Suprapubic skin (tissue), 4 donors: ENCODE measurements around the gene RBM47. TPM values are rescaled to one million over a fixed set of nuclear protein-coding genes. Genes with fewer than 3 reads are reported as not detected.

Experiments
- DNase-seq, 2 donors: peaks; one replicate each; pipeline ENCODE4 v3.0.0-alpha.2; 2019; ENCODE audit warnings: low spot score in 2 of 2
- H3K27ac ChIP-seq: fragments of 200-600 bp; sonication (generic); one replicate; pipeline ENCODE4 v1.5.1; 2019
- H3K27me3 ChIP-seq: fragments of 200-600 bp; sonication (generic); one replicate; pipeline ENCODE4 v1.5.1; 2019
- H3K36me3 ChIP-seq: fragments of 200-600 bp; sonication (generic); one replicate; pipeline ENCODE4 v1.5.1; 2019
- H3K4me1 ChIP-seq: fragments of 200-600 bp; sonication (generic); one replicate; pipeline ENCODE4 v1.5.1; 2019
- H3K4me3 ChIP-seq: fragments of 200-600 bp; sonication (generic); one replicate; pipeline ENCODE4 v1.5.1; 2019; ENCODE audit warnings: mild to moderate bottlenecking
- H3K9me3 ChIP-seq: fragments of 200-600 bp; sonication (generic); one replicate; pipeline ENCODE4 v1.5.1; 2019
- EP300 ChIP-seq: sonication (generic); formaldehyde crosslinking; IDR thresholded peaks from one replicate; pipeline ENCODE4 v1.6.1; 2017; ENCODE audit warnings: antibody characterized with exemption
- POLR2A ChIP-seq, 2 donors: fragments of 450-650 bp; IDR thresholded peaks; one replicate each; pipeline ENCODE4 v1.6.1; 2017; ENCODE audit warnings: antibody characterized with exemption in 2 of 2, mild to moderate bottlenecking in 2 of 2, moderate library complexity in 2 of 2
- POLR2AphosphoS5 ChIP-seq, 3 donors: sonication (generic); formaldehyde crosslinking; IDR thresholded peaks; one replicate each; pipeline ENCODE4 v1.6.1; 2017; ENCODE audit warnings: antibody characterized with exemption in 3 of 3
- WGBS: methylation state at CpG from one replicate; pipeline ENCODE4 v1.1.5; 2018; 5-methylcytosine and 5-hydroxymethylcytosine counted together
- total RNA-seq, 4 donors: library from RNA; depleted of rRNA; stranded (reverse); fragments of >200 nt; gene quantifications; one replicate each; pipeline ENCODE4 v1.1.0, GENCODE V29; 2016
- TF ChIP-seq, protein P1 (sequence below), 2 donors: fragments of 200-600 bp in 1 of 2; fragments of 450-650 bp in 1 of 2; sonication (generic) in 1 of 2; IDR thresholded peaks; one replicate each; pipeline ENCODE4 v1.5.1; 2016 to 2019; ENCODE audit warnings: antibody characterized with exemption in 2 of 2, mild to moderate bottlenecking in 1 of 2, moderate library complexity in 1 of 2

Gene RBM47
- total RNA-seq, 4 donors from 2014 or later = 40.2 to 286 (median 47.4) TPM

DNA sequence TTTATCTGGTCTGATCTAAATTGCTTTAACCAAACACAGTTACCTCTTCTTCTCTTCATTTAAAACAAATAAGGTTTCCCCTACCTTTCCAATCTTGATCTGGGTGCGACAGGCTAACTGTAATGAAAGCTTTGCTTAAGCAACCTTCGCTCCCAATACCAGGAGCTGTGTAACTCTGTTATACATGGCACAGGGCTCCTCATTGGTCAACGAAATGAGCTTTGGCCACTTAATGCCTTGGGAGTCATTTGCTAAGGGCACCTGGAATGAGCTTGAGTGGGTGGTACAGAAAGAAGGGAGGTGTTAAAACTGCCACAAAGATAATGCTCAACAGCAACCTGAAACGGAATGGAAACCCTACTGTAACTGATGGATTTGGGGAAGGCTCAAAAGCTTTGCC, 154.1 kb downstream of the RBM47 start:
- Histone ChIP-seq H3K4me1 (no peaks in the 10 kb centered on the region), H3K27me3 (no peaks in the 10 kb centered on the region), H3K36me3 (no peaks in the 10 kb centered on the region), H3K9me3 (no peaks in the 10 kb centered on the region), H3K4me3 (no peak overlapping the region), H3K27ac (no peak overlapping the region)
- whole genome bisulfite sequencing = 78% methylated on average over 4 of the region's 4 CpGs
- DNase-seq = no peak
- TF ChIP-seq POLR2AphosphoS5 (IDR thresholded peaks at IDR 0.05) (no peak), EP300 (no peak), POLR2A (IDR thresholded peaks at IDR 0.05) (no peak)
- TF ChIP-seq, protein P1, sequence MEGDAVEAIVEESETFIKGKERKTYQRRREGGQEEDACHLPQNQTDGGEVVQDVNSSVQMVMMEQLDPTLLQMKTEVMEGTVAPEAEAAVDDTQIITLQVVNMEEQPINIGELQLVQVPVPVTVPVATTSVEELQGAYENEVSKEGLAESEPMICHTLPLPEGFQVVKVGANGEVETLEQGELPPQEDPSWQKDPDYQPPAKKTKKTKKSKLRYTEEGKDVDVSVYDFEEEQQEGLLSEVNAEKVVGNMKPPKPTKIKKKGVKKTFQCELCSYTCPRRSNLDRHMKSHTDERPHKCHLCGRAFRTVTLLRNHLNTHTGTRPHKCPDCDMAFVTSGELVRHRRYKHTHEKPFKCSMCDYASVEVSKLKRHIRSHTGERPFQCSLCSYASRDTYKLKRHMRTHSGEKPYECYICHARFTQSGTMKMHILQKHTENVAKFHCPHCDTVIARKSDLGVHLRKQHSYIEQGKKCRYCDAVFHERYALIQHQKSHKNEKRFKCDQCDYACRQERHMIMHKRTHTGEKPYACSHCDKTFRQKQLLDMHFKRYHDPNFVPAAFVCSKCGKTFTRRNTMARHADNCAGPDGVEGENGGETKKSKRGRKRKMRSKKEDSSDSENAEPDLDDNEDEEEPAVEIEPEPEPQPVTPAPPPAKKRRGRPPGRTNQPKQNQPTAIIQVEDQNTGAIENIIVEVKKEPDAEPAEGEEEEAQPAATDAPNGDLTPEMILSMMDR (IDR thresholded peaks at IDR 0.05) = no peak

DNA sequence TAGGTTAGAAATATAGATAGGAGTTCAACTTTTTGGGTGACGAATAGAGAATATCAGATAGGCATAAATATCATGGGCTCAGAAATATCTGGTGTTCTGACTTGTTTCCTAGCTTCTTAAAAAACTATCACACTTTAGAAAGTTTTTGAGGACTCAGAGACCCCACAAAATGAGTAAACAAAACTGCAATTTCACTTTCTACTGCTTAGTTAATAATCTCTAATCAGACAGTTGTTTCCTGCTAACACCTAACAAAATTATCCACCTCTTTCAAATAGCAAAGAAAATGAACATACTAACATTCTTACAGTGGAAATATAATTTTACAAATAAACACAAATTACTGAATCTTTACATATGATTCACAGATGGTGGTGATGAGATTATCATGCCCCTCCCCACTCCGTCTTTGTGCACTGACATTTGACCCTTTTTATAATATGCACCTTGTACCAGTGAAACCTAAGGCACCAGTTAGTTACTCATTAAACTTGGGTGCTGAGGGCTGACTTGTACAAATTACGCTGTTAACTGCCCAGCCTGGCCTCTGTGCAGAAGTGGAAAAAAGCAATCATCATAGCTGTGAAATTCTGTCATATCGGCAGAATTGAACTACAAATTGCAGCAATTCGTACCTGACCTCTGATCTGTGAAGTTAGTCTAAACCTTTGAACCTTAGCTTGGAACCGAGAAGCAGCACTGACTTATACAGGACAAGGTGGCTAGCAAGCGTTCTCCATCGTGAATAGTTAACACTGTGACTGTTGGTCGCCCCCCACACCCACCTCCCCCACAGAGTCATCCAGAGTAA, 155.9 kb downstream of the RBM47 start:
- WGBS = 90% methylated on average over 9 of the region's 9 CpGs
- TF ChIP-seq, protein P1 (IDR thresholded peaks at IDR 0.05) = no peak
- TF ChIP-seq POLR2AphosphoS5 (IDR thresholded peaks at IDR 0.05) (no peak), POLR2A (IDR thresholded peaks at IDR 0.05) (no peak)
- Histone ChIP-seq H3K9me3 (no peaks in the 10 kb centered on the region), H3K4me3 (no peak overlapping the region), H3K4me1 (no peaks in the 10 kb centered on the region), H3K36me3 (no peaks in the 10 kb centered on the region), H3K27me3 (no peaks in the 10 kb centered on the region), H3K27ac (no peak overlapping the region)
- DNase-seq = no peak

DNA sequence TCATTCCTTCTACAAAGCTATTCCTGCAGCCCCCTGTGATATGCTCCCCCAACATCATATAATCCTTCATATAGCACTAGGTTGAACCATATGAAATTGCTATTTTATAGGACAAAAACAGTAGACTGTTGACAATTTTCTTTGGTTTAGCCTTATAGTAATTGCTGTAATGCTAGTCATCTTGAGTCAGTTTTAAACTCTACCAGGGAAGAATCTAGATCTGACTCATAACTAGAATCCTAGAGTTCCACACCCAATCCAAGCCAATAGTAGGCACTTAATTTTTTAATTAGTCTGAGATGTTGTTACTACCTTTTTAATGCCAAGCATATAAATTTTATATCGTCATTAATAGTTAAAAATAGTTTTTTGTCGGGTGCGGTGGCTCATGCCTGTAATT, 157.7 kb downstream of the RBM47 start:
- H3K27me3 ChIP-seq = no peaks in the 10 kb centered on the region
- H3K27ac ChIP-seq = no peak overlapping the region
- H3K36me3 ChIP-seq = no peaks in the 10 kb centered on the region
- H3K4me3 ChIP-seq = no peak overlapping the region
- no peak for DNase-seq
- TF ChIP-seq POLR2AphosphoS5 (IDR thresholded peaks at IDR 0.05) (no peak), EP300 (no peak), POLR2A (IDR thresholded peaks at IDR 0.05) (no peak)
- TF ChIP-seq, protein P1 (IDR thresholded peaks at IDR 0.05) = no peak
- no peaks in the 10 kb centered on the region for H3K9me3 ChIP-seq
- no peaks in the 10 kb centered on the region for H3K4me1 ChIP-seq
- 59% methylated on average over 3 of the region's 3 CpGs for WGBS

DNA sequence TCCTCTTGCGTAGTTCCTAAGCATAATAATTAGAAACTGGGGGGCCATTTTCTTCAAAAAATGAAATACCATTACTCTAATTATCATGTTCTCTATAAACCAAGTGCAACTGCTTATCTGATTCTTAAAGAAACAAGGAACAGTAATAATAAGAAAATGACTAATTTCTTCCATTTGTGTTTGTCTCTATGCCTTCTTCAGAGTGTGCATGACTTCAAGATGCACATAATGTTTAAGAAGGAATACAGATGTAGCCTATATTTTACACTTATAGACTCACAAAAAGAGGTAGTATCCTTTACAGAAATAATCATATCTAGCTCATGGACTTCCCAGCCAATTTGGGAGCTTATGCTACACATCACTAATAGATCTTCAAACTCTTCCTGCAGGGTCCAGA, 162.9 kb downstream of the RBM47 start:
- H3K27ac ChIP-seq = no peak overlapping the region
- H3K9me3 ChIP-seq = no peaks in the 10 kb centered on the region
- H3K36me3 ChIP-seq = peaks cover 6% of the 10 kb centered on the region
- 93% methylated on average over 1 of the region's 1 CpG for WGBS
- H3K4me1 ChIP-seq = no peaks in the 10 kb centered on the region
- no peak overlapping the region for H3K4me3 ChIP-seq
- DNase-seq = no peak
- H3K27me3 ChIP-seq = no peaks in the 10 kb centered on the region
- TF ChIP-seq, protein P1 (IDR thresholded peaks at IDR 0.05) = no peak
- TF ChIP-seq POLR2A (IDR thresholded peaks at IDR 0.05) (no peak), POLR2AphosphoS5 (IDR thresholded peaks at IDR 0.05) (no peak), EP300 (no peak)

DNA sequence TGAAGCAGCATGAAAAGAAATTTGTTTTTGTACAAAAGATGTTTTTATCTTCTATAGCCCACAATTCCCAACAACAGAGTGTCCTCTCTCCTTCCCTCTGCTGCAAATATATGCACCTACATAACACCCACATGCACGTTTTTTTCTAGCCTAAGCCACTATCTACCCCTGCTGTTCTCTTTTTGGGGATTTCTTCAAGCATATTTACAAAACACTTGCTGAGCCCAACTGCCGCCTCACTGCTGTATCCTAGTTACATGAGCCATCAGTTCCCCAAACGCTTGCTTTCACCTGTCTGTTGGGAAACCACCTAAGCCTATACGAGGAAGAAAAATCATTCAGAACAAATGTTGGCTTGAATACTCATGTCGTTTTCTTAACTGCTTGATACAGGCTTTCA, 167.3 kb downstream of the RBM47 start:
- TF ChIP-seq, protein P1 (IDR thresholded peaks at IDR 0.05) = no peak
- TF ChIP-seq POLR2A (IDR thresholded peaks at IDR 0.05) = no peak
- TF ChIP-seq POLR2AphosphoS5 (IDR thresholded peaks at IDR 0.05) = no peak
- no peak for TF ChIP-seq EP300
- H3K4me3 ChIP-seq = no peak overlapping the region
- H3K4me1 ChIP-seq = no peaks in the 10 kb centered on the region
- no peaks in the 10 kb centered on the region for H3K9me3 ChIP-seq
- no peak for DNase-seq
- peaks cover 6% of the 10 kb centered on the region for H3K36me3 ChIP-seq
- H3K27ac ChIP-seq = no peak overlapping the region
- no peaks in the 10 kb centered on the region for H3K27me3 ChIP-seq
- 38% methylated on average over 5 of the region's 5 CpGs for WGBS
